GM19238 (cell line): ENCODE measurements around the gene B3GLCT.
"Not testable (repeated sequence)": the region's sequence is repeated elsewhere in the genome, so short reads cannot be mapped to it uniquely, and the experiment has no call there.

ENCODE experiments used
- DNase-seq: peaks from one replicate; pipeline ENCODE4 v3.0.0; 2011; ENCODE audit warnings: low spot score; ENCODE audit not compliant: insufficient read length

The B3GLCT gene

DNA sequence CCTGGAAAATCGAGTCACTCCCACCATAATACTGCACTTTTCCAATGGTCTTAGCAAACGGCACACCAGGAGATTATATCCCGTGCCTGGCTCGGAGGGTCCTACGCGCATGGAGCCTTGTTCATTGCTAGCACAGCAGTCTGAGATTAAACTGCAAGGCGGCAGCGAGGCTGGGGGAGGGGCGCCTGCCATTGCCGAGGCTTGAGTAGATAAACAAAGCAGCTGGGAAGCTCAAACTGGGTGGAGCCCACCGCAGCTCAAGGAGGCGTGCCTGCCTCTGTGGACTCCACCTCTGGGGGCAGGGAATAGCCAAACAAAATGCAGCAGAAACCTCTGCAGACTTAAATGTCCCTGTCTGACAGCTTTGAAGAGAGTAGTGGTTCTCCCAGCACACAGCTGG is 141.1 kb downstream of the B3GLCT start:
- not testable (repeated sequence) for DNase-seq

- DNase-seq = no peak
Observed at GRCh38 chr13:31346891-31347290, 147.1 kb downstream of the B3GLCT start.

DNA sequence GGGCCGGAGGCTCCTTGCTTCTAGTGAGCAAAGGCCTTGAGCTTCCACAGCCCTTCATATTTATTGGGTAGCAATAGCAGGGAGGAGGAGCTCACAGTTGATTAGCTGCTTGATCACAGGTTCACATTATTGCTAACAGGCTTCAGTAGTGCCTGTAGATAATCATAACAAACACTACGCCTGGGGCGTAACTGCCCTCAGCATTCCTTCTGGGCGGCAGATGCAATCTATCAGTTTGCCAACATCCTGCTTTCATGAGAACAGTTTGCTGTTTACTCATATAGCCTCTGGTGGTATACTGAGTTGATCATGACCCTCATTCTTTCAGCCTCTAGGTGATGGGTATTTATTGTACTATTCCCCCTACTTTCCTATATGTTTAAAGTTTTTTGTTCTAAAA is 149.4 kb downstream of the B3GLCT start:
- no peak for DNase-seq

DNA sequence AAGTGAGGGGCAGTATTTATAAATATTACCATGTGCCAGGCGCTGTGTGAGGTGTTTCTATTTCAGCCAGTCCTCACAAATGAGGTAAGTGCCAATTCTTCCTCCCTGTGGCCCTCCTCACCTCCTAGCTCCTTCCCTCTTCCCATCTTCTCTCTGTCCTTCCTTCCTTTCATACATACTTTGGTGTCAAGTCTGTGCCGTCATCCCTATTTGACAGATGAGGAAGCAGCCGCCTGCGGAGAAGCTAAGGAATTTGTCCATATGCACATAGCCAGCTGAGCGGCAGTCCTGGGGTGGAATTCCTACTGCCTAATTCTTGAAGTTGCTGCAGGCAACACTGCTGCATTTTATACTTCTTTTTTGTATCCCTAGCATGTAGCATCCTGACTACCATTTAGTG is 150.8 kb downstream of the B3GLCT start:
- DNase-seq = no peak

- no peak for DNase-seq
Observed at GRCh38 chr13:31351376-31351775, 151.6 kb downstream of the B3GLCT start.

GRCh38 chr13:31352467-31352866 is 152.7 kb downstream of the B3GLCT start:
- DNase-seq = no peak

DNA sequence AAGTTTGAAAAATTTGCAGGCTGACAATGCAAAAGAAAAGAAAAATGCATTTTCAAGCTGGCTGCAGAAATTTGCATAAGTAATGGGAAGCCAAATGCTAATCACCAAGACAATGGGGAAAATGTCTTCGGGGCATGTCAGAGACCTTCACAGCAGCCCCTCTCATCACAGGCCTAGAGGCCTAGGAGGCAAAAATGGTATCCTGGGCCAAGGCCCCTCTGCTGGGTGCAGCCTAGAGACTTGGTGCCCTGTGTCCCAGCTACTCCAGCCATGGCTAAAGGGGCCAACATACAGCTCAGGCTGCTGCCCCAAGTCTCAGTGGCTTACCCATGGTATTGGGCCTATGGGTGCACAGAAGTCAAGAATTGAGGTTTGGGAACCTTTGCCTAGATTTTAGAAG is 155.2 kb downstream of the B3GLCT start:
- no peak for DNase-seq

- no peak for DNase-seq
Observed at GRCh38 chr13:31356991-31357390, 157.2 kb downstream of the B3GLCT start.

DNA sequence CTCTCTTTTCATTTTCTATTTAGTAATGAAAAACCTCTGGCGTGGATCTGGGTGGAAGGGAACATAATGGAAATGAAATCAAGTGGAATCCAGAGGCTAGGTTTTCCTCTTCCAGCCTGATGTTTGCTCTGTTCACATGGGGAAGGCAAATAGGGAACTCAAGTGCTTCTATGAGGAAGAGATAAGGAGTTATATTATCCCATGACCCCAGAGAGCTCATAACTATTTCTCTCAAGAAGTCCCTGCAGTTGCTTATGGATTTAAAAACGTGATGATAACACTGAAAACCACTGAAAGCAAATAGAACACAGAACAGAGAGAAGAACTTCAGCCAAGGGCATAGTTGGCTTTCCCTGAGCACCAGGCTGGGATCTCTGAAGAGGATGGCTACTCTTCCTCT is 157.8 kb downstream of the B3GLCT start:
- DNase-seq = no peak

DNA sequence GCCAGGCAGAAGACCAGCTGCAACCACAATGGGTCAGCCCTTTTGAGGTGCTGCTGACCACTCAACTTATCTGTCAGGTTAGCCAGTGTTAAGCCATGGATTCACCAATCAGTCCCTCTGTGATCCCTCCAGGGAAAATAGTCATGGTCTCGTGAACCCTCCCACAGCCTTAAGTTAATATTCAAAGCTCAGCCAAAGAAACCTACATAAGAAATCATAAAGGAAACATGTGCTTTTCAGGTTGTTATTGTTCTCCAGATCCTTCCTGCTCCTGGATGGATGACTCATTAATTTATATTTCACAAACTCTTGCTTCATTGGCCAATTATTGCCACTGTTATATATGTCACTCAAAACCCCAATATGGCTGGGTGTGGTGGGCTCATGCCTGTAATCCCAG is 161.9 kb downstream of the B3GLCT start:
- DNase-seq = no peak

DNA sequence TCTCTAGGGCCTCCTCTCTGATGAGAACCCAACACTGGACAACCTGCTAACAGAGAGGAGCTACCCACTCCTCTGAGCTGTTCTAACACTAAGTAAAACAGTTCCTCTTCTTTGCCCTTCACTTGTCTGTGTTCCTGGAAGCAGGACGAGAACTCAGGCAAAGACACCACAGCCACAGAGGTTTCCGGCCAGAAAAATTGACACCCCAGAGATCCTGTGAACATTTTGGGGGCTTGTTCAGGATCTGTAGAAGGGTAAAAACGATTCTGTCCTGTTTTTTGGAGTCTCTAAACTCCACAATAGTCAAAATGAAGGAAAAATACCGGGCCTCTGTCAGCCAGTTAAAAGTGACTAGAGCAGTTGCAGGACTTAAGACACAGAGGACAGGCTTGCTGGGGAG is 165.9 kb downstream of the B3GLCT start:
- no peak for DNase-seq

- no peak for DNase-seq
Observed at GRCh38 chr13:31367410-31367809, 167.6 kb downstream of the B3GLCT start.

DNA sequence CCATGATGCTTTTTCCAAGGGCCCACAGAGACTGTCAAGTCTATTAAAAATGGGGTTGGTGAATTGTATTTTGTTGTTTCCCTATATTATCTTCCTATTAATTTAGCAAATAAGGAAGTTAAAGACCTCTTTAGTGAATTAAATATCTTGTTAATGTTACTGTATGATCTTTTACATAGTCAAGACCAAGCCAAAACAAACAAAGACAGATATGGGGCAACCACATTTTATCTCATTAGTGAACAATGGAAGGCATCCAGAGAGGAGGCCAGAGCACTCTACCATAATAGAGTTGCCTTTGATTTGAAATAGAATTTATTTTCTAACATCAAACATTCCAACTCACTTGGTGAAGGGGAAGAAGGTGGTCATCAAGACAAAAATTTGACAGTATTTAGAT is 169.4 kb downstream of the B3GLCT start:
- no peak for DNase-seq

GRCh38 chr13:31372454-31372853 is 172.7 kb downstream of the B3GLCT start:
- no peak for DNase-seq

- no peak for DNase-seq
Observed at GRCh38 chr13:31374682-31375081, 174.9 kb downstream of the B3GLCT start.

- DNase-seq = no peak
Observed at GRCh38 chr13:31377946-31378345, 178.2 kb downstream of the B3GLCT start.

GRCh38 chr13:31380715-31381114 is 180.9 kb downstream of the B3GLCT start:
- no peak for DNase-seq
